GM10847 (cell line): ENCODE results near the gene FGF14.

Experiments
- POLR2A ChIP-seq: IDR thresholded peaks from 2 replicates; pipeline ENCODE4 v1.6.1; 2011; ENCODE audit not compliant: insufficient read length; ENCODE audit errors: extremely low read depth

Gene FGF14

DNA sequence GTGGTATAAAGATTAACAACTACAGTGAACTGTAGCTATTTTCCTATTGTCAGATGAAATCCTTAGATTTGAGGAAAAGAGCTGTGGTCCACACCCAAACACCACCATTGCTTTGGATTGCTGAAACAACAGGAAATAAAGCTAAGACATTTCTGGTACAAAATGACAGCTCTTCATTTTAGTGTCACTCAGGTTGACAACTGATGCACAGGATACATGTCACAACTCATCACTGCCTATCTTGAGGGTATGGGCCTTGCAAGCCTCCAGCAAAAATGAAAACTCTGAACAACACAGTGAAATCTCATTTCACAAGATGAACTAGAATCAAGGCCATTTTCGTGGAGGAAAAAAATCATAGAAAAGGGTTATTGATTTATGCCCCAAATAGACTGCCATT is 609.7 kb downstream of the FGF14 start:
- no peak for TF ChIP-seq POLR2A

GRCh38 chr13:101785858-101786257 is 616.0 kb downstream of the FGF14 start:
- no peak for TF ChIP-seq POLR2A

GRCh38 chr13:101784313-101784712 is 617.5 kb downstream of the FGF14 start:
- no peak for TF ChIP-seq POLR2A

DNA sequence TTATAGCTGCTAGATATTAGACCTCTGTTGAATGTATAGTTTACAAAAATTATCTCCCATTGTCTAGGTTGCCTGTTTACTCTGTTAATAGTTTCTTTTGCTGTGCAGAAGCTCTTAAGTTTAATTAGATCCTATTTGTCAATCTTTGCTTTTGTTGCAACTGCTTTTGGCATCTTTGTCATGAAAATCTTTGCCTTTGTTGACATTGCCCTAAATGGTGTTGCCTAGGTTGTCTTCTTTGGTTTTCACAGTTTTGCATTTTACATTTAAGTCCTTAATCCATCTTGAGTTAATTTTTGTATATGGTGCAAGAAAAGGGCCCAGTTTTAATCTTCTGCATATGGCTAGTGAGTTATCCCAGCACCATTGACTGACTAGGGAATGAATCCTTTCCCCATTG is 618.3 kb downstream of the FGF14 start:
- TF ChIP-seq POLR2A = no peak

DNA sequence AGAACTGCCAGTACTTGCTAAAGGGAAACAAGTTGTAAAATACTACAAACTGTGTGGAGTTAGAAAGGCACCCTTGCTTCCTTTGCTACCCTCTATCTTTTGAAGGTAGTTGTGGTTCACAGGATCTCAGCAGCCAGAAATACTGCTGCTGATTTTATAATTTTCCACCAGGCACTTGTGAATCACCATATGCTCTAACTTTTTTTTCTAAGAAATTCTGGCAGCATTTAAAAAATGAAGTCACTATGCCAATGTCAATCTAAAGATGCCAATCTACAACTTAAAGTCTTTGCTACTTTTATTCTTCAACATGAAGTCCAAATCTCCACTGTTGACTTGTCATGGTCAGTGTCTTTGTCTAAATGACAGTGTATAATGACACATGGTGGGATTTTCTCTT is 621.6 kb downstream of the FGF14 start:
- TF ChIP-seq POLR2A = no peak

DNA sequence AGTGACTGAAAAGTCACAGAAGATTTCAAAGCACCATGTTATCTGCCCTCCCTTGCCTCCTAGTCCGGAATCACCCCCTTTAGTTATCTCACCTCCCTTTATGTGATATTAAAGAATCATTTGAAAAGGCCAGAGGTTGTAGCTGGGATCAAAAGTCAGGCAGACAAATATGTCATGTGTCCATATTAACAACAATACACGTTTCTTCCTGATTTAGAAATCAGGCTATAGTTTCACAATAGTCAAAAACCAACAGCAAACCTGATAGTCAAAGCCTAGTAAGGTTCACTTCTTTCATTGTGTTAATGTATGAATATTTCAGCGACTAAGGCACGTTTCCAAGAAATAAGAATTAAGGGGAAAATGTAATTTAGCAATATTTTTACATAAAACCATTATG is 622.7 kb downstream of the FGF14 start:
- TF ChIP-seq POLR2A = no peak

DNA sequence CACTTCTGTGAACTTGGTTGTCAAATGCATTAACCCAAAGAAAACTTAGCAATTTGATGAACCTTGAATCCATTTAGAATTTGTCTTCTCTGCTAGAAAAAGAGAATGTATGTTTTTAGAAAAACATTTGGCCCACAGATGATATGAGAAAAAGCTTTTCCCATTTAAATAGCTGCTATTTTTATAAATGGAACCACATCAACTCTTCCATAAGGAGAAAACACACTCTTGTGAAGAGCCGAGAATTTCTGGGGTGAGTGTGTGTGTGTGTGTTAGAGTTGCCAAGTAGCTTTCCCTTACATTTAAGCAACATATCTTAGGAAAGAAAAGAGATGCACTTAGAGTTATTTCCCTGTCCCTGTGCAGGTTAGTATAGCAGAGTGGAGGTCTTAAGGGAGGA is 626.6 kb downstream of the FGF14 start:
- TF ChIP-seq POLR2A = no peak

- TF ChIP-seq POLR2A = no peak
Observed at GRCh38 chr13:101774393-101774792, 627.5 kb downstream of the FGF14 start.

DNA sequence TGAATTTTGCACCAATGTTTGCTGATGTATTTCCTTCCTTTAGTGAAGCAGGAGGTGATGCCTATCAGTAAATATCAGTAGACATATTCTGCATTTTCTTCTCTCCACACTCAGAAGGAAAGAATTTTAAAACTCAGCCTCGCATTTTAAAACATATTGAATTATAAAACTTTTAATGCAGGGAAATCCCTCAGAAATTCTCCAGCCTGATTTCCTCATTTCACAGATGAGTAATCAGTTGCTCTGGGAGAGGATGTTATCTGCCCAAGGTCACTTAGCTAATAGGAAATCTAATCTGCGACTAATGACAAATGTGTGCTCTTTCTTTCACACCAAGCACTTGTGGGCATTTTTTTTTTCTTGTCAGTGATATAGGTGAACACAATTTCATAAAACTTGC is 628.8 kb downstream of the FGF14 start:
- TF ChIP-seq POLR2A = no peak

- no peak for TF ChIP-seq POLR2A
Observed at GRCh38 chr13:101767131-101767530, 634.7 kb downstream of the FGF14 start.

- TF ChIP-seq POLR2A = no peak
Observed at GRCh38 chr13:101763191-101763590, 638.7 kb downstream of the FGF14 start.

GRCh38 chr13:101757446-101758039 is 644.3 kb downstream of the FGF14 start:
- TF ChIP-seq POLR2A = no peak

DNA sequence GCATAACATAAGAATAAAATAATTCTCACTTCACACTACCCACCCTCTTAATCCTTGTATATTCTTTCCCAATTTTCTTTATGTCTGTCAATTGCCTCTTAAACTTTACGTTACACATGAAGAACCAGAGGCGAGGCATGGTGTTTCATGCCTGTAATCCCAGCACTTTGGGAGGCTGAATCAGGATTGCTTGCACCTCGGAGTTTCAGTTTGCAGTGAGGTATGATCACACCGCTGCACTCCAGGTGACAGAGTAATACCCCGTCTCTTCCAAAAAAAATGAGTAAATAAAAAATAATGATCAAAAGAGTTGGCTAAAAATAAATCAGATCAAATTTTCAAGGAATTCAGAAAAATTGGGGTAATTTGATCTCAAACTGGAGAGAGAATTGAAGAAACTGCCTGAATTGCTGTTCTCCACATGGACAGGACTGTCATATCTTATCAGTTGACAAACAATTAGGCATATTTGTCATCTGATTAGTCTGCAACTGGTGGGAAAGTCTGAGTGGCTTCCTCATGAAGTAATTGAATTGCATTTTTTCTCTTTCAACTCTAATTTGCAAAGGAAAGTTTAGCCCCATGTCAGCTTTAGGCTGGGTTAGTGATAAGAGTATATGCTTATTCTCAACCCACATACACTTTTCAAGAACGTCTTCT is 646.5 kb downstream of the FGF14 start:
- TF ChIP-seq POLR2A = no peak

GRCh38 chr13:101752432-101752831 is 649.4 kb downstream of the FGF14 start:
- TF ChIP-seq POLR2A = no peak

DNA sequence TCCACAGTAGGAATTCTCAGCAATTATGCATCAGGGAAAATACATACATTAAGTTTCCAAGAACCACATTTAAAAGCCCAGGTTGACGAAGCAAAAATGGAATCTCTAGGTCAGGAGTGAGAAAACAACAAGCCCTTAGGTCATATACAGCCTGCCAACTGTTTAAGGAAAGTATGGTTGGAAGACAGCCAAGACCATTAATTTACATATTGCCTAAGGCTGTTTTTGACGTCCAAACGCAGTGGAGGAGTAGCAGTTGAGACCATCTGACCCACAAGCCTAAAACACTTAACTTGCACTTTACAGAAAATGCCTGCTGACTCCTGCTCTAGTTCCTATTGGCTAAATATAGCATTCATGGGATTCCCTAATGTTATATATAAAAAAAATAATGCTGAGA is 650.4 kb downstream of the FGF14 start:
- no peak for TF ChIP-seq POLR2A

DNA sequence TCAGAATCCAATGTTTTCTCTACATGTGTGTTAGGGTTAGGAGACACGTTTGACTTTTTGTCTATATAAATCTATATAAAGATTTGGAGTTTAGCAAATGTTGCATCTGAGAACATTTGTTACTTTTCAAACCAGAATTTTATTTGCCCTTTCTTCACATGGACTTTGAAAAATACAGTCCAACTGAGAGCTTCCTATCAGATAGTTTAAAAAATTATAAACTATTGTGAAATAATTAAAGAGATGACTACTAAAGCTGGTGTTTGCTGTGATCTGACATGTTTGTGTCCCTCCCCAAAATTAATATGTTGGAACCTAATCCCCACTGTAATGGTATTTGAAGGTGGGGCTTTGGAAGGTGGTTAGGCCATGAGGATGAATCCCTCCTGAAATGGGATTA is 652.3 kb downstream of the FGF14 start:
- TF ChIP-seq POLR2A = no peak

DNA sequence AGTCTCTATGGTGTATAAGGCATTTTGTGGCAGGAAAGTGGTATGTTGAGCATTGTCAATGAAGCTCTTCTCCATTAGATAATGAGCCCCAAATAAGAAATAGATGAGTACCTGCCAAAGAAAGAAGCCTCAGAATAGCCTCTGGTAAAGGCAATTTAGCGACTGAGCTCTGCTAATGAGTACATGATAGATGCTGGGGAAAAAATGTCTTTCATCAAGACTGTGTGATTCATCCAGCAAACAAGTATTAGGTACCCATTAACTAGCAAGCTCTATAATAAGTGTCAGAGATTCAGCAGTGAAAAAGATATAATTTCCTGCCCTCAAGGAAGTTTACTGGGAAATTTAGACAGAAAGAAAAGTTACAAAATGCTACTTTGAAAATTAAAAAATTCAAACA is 654.8 kb downstream of the FGF14 start:
- TF ChIP-seq POLR2A = no peak
